Measurements from ENCODE around the gene TAGLN2.

The TAGLN2 gene

GRCh38 chr1:159935719-159936272 is 10.5 kb upstream of the TAGLN2 start:
- no peak for DNase-seq (ENCODE audit: low spot score)

- DNase-seq (ENCODE audit: low spot score) = no peak
These were observed 10.0 kb upstream of the TAGLN2 start for GRCh38 chr1:159935305-159935704.

- no peak for DNase-seq (ENCODE audit: low spot score)
These were observed 9.1 kb upstream of the TAGLN2 start for GRCh38 chr1:159934136-159935039.

- no peak for DNase-seq (ENCODE audit: low spot score)
These were observed 8.0 kb upstream of the TAGLN2 start for GRCh38 chr1:159933347-159933746.

- no peak for DNase-seq (ENCODE audit: low spot score)
These were observed 7.3 kb upstream of the TAGLN2 start for GRCh38 chr1:159932296-159933285.

GRCh38 chr1:159931795-159932173 is 6.5 kb upstream of the TAGLN2 start:
- DNase-seq (ENCODE audit: low spot score) = no peak

GRCh38 chr1:159931101-159931794 is 5.9 kb upstream of the TAGLN2 start:
- DNase-seq (ENCODE audit: low spot score) = no peak

GRCh38 chr1:159930634-159931033 is 5.3 kb upstream of the TAGLN2 start:
- no peak for DNase-seq (ENCODE audit: low spot score)

- DNase-seq (ENCODE audit: low spot score) = no peak
These were observed 4.9 kb upstream of the TAGLN2 start for GRCh38 chr1:159930216-159930615.

- DNase-seq (ENCODE audit: low spot score) = no peak
These were observed 4.1 kb upstream of the TAGLN2 start for GRCh38 chr1:159929155-159930051.

GRCh38 chr1:159928491-159929050 is 3.3 kb upstream of the TAGLN2 start:
- DNase-seq (ENCODE audit: low spot score) = no peak

- no peak for DNase-seq (ENCODE audit: low spot score)
These were observed 2.6 kb upstream of the TAGLN2 start for GRCh38 chr1:159927849-159928431.

GRCh38 chr1:159927211-159927848 is 2.0 kb upstream of the TAGLN2 start:
- DNase-seq (ENCODE audit: low spot score) = no peak

GRCh38 chr1:159925719-159926078 is 392 bp upstream of the TAGLN2 start:
- no peak for DNase-seq (ENCODE audit: low spot score)

- peak; percentile 88 for DNase-seq (ENCODE audit: low spot score)
These were observed 1.1 kb downstream of the TAGLN2 start for GRCh38 chr1:159924025-159924790.

- peak; percentile 87 for DNase-seq (ENCODE audit: low spot score)
These were observed 1.9 kb downstream of the TAGLN2 start for GRCh38 chr1:159923203-159924024.

GRCh38 chr1:159922511-159923202 is 2.6 kb downstream of the TAGLN2 start:
- DNase-seq (ENCODE audit: low spot score) = no peak
